Measurements from ENCODE around the gene DGKB.

DGKB gene

GRCh38 chr7:14606101-14606500, 296.4 kb downstream of the DGKB start:
- ChIA-PET CTCF (no interaction called here), POLR2A (no interaction called here)
- TF ChIP-seq NFRKB (IDR thresholded peaks at IDR 0.05) (no peak), PKNOX1 (IDR thresholded peaks at IDR 0.05) (no peak), FOXA1 (IDR thresholded peaks at IDR 0.05) (no peak)
- DNase-seq (ENCODE audit: extremely low spot score): no peak

- DNase-seq (ENCODE audit: extremely low spot score): no peak
- TF ChIP-seq ARNT (IDR thresholded peaks at IDR 0.05): no peak
- no peak for TF ChIP-seq FOXA1 (IDR thresholded peaks at IDR 0.05)
- TF ChIP-seq ZNF384 (IDR thresholded peaks at IDR 0.05): no peak
- no peak for TF ChIP-seq TARDBP (IDR thresholded peaks at IDR 0.05)
- TF ChIP-seq SP1 (IDR thresholded peaks at IDR 0.05): no peak
- TF ChIP-seq CTBP1 (IDR thresholded peaks at IDR 0.05; ENCODE audit: borderline replicate concordance): no peak
- no peak for TF ChIP-seq HDGF (IDR thresholded peaks at IDR 0.05; ENCODE audit: borderline replicate concordance)
- no peak for TF ChIP-seq NFRKB (IDR thresholded peaks at IDR 0.05)
- no peak for TF ChIP-seq FOXK2 (IDR thresholded peaks at IDR 0.05)
- no peak for TF ChIP-seq FOXM1 (IDR thresholded peaks at IDR 0.05; ENCODE audit: borderline replicate concordance)
- TF ChIP-seq L3MBTL2 (conservative IDR thresholded peaks at IDR 0.05): no peak
- TF ChIP-seq PKNOX1 (IDR thresholded peaks at IDR 0.05): no peak
- no peak for TF ChIP-seq BHLHE40 (IDR thresholded peaks at IDR 0.05; ENCODE audit: borderline replicate concordance)
- TF ChIP-seq SUZ12 (IDR thresholded peaks at IDR 0.05): no peak
- no peak for TF ChIP-seq LEF1 (IDR thresholded peaks at IDR 0.05; ENCODE audit: borderline replicate concordance)
- TF ChIP-seq ELF4 (IDR thresholded peaks at IDR 0.05): no peak
- ChIA-PET POLR2A (no interaction called here), CTCF (no interaction called here)
Observed at GRCh38 chr7:14604606-14605005, 297.9 kb downstream of the DGKB start.

- ChIA-PET CTCF (interaction anchor here (0.6 kb wide), 1 partner anchor 1289 kb away, joined by 3 read pairs; no protein-coding TSS in a partner anchor), POLR2A (no interaction called here)
- TF ChIP-seq FOXA1 (IDR thresholded peaks at IDR 0.05) (no peak), ELF4 (IDR thresholded peaks at IDR 0.05) (no peak), LEF1 (IDR thresholded peaks at IDR 0.05; ENCODE audit: borderline replicate concordance) (no peak), ZNF384 (IDR thresholded peaks at IDR 0.05) (no peak), FOXM1 (IDR thresholded peaks at IDR 0.05; ENCODE audit: borderline replicate concordance) (no peak), SUZ12 (IDR thresholded peaks at IDR 0.05) (no peak)
- DNase-seq (ENCODE audit: extremely low spot score): no peak
Observed at GRCh38 chr7:14602851-14603250, 299.7 kb downstream of the DGKB start.

GRCh38 chr7:14600766-14601367, 301.7 kb downstream of the DGKB start:
- DNase-seq (ENCODE audit: extremely low spot score): no peak
- CTCF ChIA-PET: no interaction called here
- TF ChIP-seq ARNT (IDR thresholded peaks at IDR 0.05): no peak
- no peak for TF ChIP-seq SUZ12 (IDR thresholded peaks at IDR 0.05)
- no peak for TF ChIP-seq L3MBTL2 (conservative IDR thresholded peaks at IDR 0.05)
- TF ChIP-seq FOXK2 (IDR thresholded peaks at IDR 0.05): no peak
- TF ChIP-seq ELF4 (IDR thresholded peaks at IDR 0.05): no peak
- TF ChIP-seq TARDBP (IDR thresholded peaks at IDR 0.05): no peak
- TF ChIP-seq SP1 (IDR thresholded peaks at IDR 0.05): no peak
- no peak for TF ChIP-seq LEF1 (IDR thresholded peaks at IDR 0.05; ENCODE audit: borderline replicate concordance)
- TF ChIP-seq CTBP1 (IDR thresholded peaks at IDR 0.05; ENCODE audit: borderline replicate concordance): no peak
- POLR2A ChIA-PET: no interaction called here

GRCh38 chr7:14598978-14599377, 303.6 kb downstream of the DGKB start:
- TF ChIP-seq ELF4 (IDR thresholded peaks at IDR 0.05) (no peak), CTBP1 (IDR thresholded peaks at IDR 0.05; ENCODE audit: borderline replicate concordance) (no peak), HDGF (IDR thresholded peaks at IDR 0.05; ENCODE audit: borderline replicate concordance) (no peak), NFRKB (IDR thresholded peaks at IDR 0.05) (no peak), SUZ12 (IDR thresholded peaks at IDR 0.05) (no peak), LEF1 (IDR thresholded peaks at IDR 0.05; ENCODE audit: borderline replicate concordance) (no peak), FOXA1 (IDR thresholded peaks at IDR 0.05) (no peak), FOXK2 (IDR thresholded peaks at IDR 0.05) (no peak), SP1 (IDR thresholded peaks at IDR 0.05) (no peak), TARDBP (IDR thresholded peaks at IDR 0.05) (no peak), L3MBTL2 (conservative IDR thresholded peaks at IDR 0.05) (no peak), BHLHE40 (IDR thresholded peaks at IDR 0.05; ENCODE audit: borderline replicate concordance) (no peak), ARNT (IDR thresholded peaks at IDR 0.05) (no peak), FOXM1 (IDR thresholded peaks at IDR 0.05; ENCODE audit: borderline replicate concordance) (no peak), PKNOX1 (IDR thresholded peaks at IDR 0.05) (no peak), ZNF384 (IDR thresholded peaks at IDR 0.05) (no peak)
- no peak for DNase-seq (ENCODE audit: extremely low spot score)
- ChIA-PET POLR2A (no interaction called here), CTCF (no interaction called here)

GRCh38 chr7:14596421-14596820, 306.1 kb downstream of the DGKB start:
- no peak for DNase-seq (ENCODE audit: extremely low spot score)
- ChIA-PET CTCF (interaction anchor here (0.6 kb wide), 1 partner anchor 1077 kb away, joined by 4 read pairs; no protein-coding TSS in a partner anchor), POLR2A (no interaction called here)
- TF ChIP-seq PKNOX1 (IDR thresholded peaks at IDR 0.05) (no peak), SUZ12 (IDR thresholded peaks at IDR 0.05) (no peak), ZNF384 (IDR thresholded peaks at IDR 0.05) (no peak), ELF4 (IDR thresholded peaks at IDR 0.05) (no peak), HDGF (IDR thresholded peaks at IDR 0.05; ENCODE audit: borderline replicate concordance) (no peak), SP1 (IDR thresholded peaks at IDR 0.05) (no peak), NFRKB (IDR thresholded peaks at IDR 0.05) (no peak), ARNT (IDR thresholded peaks at IDR 0.05) (no peak), L3MBTL2 (conservative IDR thresholded peaks at IDR 0.05) (no peak), FOXA1 (IDR thresholded peaks at IDR 0.05) (no peak), BHLHE40 (IDR thresholded peaks at IDR 0.05; ENCODE audit: borderline replicate concordance) (no peak), TARDBP (IDR thresholded peaks at IDR 0.05) (no peak), CTBP1 (IDR thresholded peaks at IDR 0.05; ENCODE audit: borderline replicate concordance) (no peak), LEF1 (IDR thresholded peaks at IDR 0.05; ENCODE audit: borderline replicate concordance) (no peak), FOXK2 (IDR thresholded peaks at IDR 0.05) (no peak), FOXM1 (IDR thresholded peaks at IDR 0.05; ENCODE audit: borderline replicate concordance) (no peak)

Data from HEK293T (cell line).